GM19023 (cell line): ENCODE data around the gene CTR9.
A peak's percentile ranks its signal among the peaks of the same experiment; 100 is the strongest.

Source experiments
- ATAC-seq: cut with Tn5 transposase; IDR thresholded peaks from one replicate; pipeline ENCODE4 v1.9.1; 2021; ENCODE audit warnings: mild to moderate bottlenecking, moderate library complexity; ENCODE audit not compliant: unreplicated experiment

The CTR9 gene

GRCh38 chr11:10742460-10743208 lies 8.4 kb upstream of the CTR9 start:
- no peak for ATAC-seq

GRCh38 chr11:10743354-10744000 lies 7.6 kb upstream of the CTR9 start:
- ATAC-seq = peak; percentile 50

GRCh38 chr11:10744206-10744605 lies 6.8 kb upstream of the CTR9 start:
- ATAC-seq = no peak

GRCh38 chr11:10746871-10747270 lies 4.2 kb upstream of the CTR9 start:
- no peak for ATAC-seq

GRCh38 chr11:10747733-10748132 lies 3.3 kb upstream of the CTR9 start:
- no peak for ATAC-seq

- ATAC-seq = no peak
Observed at GRCh38 chr11:10749476-10749875, 1.6 kb upstream of the CTR9 start.

GRCh38 chr11:10751581-10751940 lies 515 bp downstream of the CTR9 start:
- ATAC-seq = peak; percentile 8

- no peak for ATAC-seq
Observed at GRCh38 chr11:10752061-10752460, 1.0 kb downstream of the CTR9 start.

GRCh38 chr11:10752486-10752885 lies 1.4 kb downstream of the CTR9 start:
- no peak for ATAC-seq

GRCh38 chr11:10758957-10759356 lies 7.9 kb downstream of the CTR9 start:
- no peak for ATAC-seq

GRCh38 chr11:10761085-10761698 lies 10.1 kb downstream of the CTR9 start:
- ATAC-seq = no peak

- ATAC-seq = no peak
Observed at GRCh38 chr11:10762185-10762584, 11.1 kb downstream of the CTR9 start.

- ATAC-seq = no peak
Observed at GRCh38 chr11:10762913-10763421, 11.9 kb downstream of the CTR9 start.

- no peak for ATAC-seq
Observed at GRCh38 chr11:10763766-10764165, 12.7 kb downstream of the CTR9 start.

GRCh38 chr11:10764412-10764811 lies 13.4 kb downstream of the CTR9 start:
- no peak for ATAC-seq

GRCh38 chr11:10770626-10771254 lies 19.7 kb downstream of the CTR9 start:
- no peak for ATAC-seq

- no peak for ATAC-seq
Observed at GRCh38 chr11:10771457-10771856, 20.4 kb downstream of the CTR9 start.

GRCh38 chr11:10774811-10775210 lies 23.8 kb downstream of the CTR9 start:
- ATAC-seq = no peak

- ATAC-seq = no peak
Observed at GRCh38 chr11:10777393-10777793, 26.3 kb downstream of the CTR9 start.

GRCh38 chr11:10777806-10778205 lies 26.8 kb downstream of the CTR9 start:
- no peak for ATAC-seq

GRCh38 chr11:10778217-10778970 lies 27.3 kb downstream of the CTR9 start:
- ATAC-seq = no peak
